Mesodermal cell (in vitro differentiated cells): ENCODE measurements around the gene CDH22.

Experiments used
- H3K27ac ChIP-seq: 2 replicates; pipeline ENCODE4 v1.7.0; 2013; ENCODE audit warnings: mild to moderate bottlenecking, low read depth, low read length, moderate library complexity; ENCODE audit not compliant: severe bottlenecking
- H3K36me3 ChIP-seq: 2 replicates; pipeline ENCODE4 v1.7.1; 2013; ENCODE audit warnings: mild to moderate bottlenecking, low read length, moderate library complexity; ENCODE audit not compliant: control insufficient read depth, insufficient read depth
- H3K4me1 ChIP-seq: one replicate; pipeline ENCODE4 v1.7.1; 2013; ENCODE audit warnings: mild to moderate bottlenecking, low read length; ENCODE audit not compliant: insufficient read depth, control insufficient read depth, poor library complexity, severe bottlenecking
- H3K4me3 ChIP-seq: 2 replicates; pipeline ENCODE4 v1.7.0; 2013; ENCODE audit warnings: low read length, control low read depth, mild to moderate bottlenecking; ENCODE audit not compliant: insufficient read depth, poor library complexity, severe bottlenecking; ENCODE audit errors: extremely low read depth
- H3K9me3 ChIP-seq: 2 replicates; pipeline ENCODE4 v1.7.1; 2013; ENCODE audit warnings: mild to moderate bottlenecking, low read length, moderate library complexity; ENCODE audit not compliant: control insufficient read depth
- WGBS, 2 experiments: methylation state at CpG; one replicate each; pipeline ENCODE4 v1.1.5; 2013; ENCODE audit warnings: missing lambda C conversion rate in 2 of 2; ENCODE audit not compliant: insufficient coverage in 2 of 2; 5-methylcytosine and 5-hydroxymethylcytosine counted together

The CDH22 gene

GRCh38 chr20:46255440-46256104, 52.7 kb downstream of the CDH22 start:
- WGBS, 2 experiments: 78 to 88% methylated on average over 6 to 8 of the region's 8 CpGs
- no peak overlapping the region for H3K27ac ChIP-seq
- no peaks in the 10 kb centered on the region for H3K9me3 ChIP-seq
- H3K36me3 ChIP-seq: no peaks in the 10 kb centered on the region
- no peaks in the 10 kb centered on the region for H3K4me1 ChIP-seq
- no peak overlapping the region for H3K4me3 ChIP-seq

- Histone ChIP-seq H3K4me3 (no peak overlapping the region), H3K9me3 (no peaks in the 10 kb centered on the region), H3K27ac (no peak overlapping the region), H3K36me3 (no peaks in the 10 kb centered on the region), H3K4me1 (no peaks in the 10 kb centered on the region)
- WGBS, 2 experiments: 22 to 27% methylated on average over 3 to 4 of the region's 8 CpGs
Measured at GRCh38 chr20:46253391-46253790, 54.9 kb downstream of the CDH22 start.

GRCh38 chr20:46252352-46253091, 55.8 kb downstream of the CDH22 start:
- Histone ChIP-seq H3K4me1 (no peaks in the 10 kb centered on the region), H3K36me3 (no peaks in the 10 kb centered on the region), H3K4me3 (no peak overlapping the region), H3K9me3 (no peaks in the 10 kb centered on the region), H3K27ac (no peak overlapping the region)
- 80 to 85% methylated on average over 3 to 7 of the region's 8 CpGs for WGBS, 2 experiments

DNA sequence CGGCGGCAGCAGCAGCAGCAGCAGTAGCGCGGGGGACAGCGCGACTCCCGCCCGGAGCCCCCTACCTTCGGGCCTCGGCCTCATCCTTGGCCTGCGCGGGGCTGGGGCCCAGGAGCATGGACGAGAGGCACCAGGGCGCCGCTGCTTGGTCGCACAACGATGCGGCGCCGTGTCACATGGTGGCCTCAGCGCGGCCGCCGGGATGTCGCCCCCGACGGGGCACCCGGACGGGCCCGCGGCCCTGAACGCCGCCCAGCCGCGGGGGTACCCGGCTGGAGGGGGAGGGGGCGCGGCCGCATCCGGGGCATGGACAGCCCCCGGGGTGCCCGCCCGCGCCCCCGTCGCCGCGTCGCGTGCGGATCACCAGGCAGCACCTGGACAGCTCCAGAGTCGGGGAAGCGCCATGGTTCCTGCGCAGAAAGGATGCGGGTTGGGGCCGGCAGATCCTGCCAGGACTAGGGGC, 57.1 kb downstream of the CDH22 start:
- Histone ChIP-seq H3K36me3 (no peaks in the 10 kb centered on the region), H3K9me3 (no peaks in the 10 kb centered on the region), H3K4me3 (no peak overlapping the region), H3K27ac (no peak overlapping the region), H3K4me1 (no peaks in the 10 kb centered on the region)
- 2 to 3% methylated on average over 31 to 46 of the region's 56 CpGs for WGBS, 2 experiments

GRCh38 chr20:46250772-46251171, 57.5 kb downstream of the CDH22 start:
- Histone ChIP-seq H3K36me3 (no peaks in the 10 kb centered on the region), H3K27ac (no peak overlapping the region), H3K4me3 (no peak overlapping the region), H3K9me3 (no peaks in the 10 kb centered on the region), H3K4me1 (no peaks in the 10 kb centered on the region)
- WGBS, 2 experiments: 5 to 22% methylated on average over 19 of the region's 19 CpGs

GRCh38 chr20:46249671-46250070, 58.6 kb downstream of the CDH22 start:
- no peaks in the 10 kb centered on the region for H3K36me3 ChIP-seq
- H3K27ac ChIP-seq: no peak overlapping the region
- 59 to 61% methylated on average over 3 of the region's 3 CpGs for WGBS, 2 experiments
- no peak overlapping the region for H3K4me3 ChIP-seq
- H3K4me1 ChIP-seq: no peaks in the 10 kb centered on the region
- no peaks in the 10 kb centered on the region for H3K9me3 ChIP-seq

- no peak overlapping the region for H3K4me3 ChIP-seq
- no peaks in the 10 kb centered on the region for H3K4me1 ChIP-seq
- H3K36me3 ChIP-seq: no peaks in the 10 kb centered on the region
- H3K9me3 ChIP-seq: no peaks in the 10 kb centered on the region
- no peak overlapping the region for H3K27ac ChIP-seq
- WGBS, 2 experiments: 69 to 81% methylated on average over 20 to 21 of the region's 23 CpGs
Measured at GRCh38 chr20:46246559-46246958, 61.7 kb downstream of the CDH22 start.

GRCh38 chr20:46243707-46244628, 64.3 kb downstream of the CDH22 start:
- no peak overlapping the region for H3K27ac ChIP-seq
- WGBS, 2 experiments: 69 to 71% methylated on average over 7 of the region's 9 CpGs
- no peak overlapping the region for H3K4me3 ChIP-seq
- no peaks in the 10 kb centered on the region for H3K4me1 ChIP-seq
- no peaks in the 10 kb centered on the region for H3K36me3 ChIP-seq
- no peaks in the 10 kb centered on the region for H3K9me3 ChIP-seq

DNA sequence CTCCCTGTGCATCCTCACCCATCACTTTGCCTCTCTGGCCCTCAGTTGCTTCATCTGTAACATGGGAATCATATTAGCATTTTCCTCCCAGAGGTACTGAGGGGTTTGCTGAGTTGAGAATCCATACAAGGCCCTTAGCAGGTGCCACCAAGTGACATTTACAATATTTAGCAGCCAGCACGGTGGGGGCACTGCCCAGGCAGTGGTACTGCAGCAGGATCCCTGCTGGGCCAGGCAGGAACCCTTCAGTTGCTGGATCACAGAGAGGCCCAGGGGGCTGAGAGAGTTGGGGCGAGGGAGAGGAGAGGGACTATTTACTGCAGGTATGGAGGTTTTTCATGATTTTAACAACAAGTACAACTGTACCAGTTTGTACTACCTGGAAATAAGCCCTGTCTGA, 65.9 kb downstream of the CDH22 start:
- 36 to 40% methylated on average over 1 of the region's 2 CpGs for WGBS, 2 experiments
- no peaks in the 10 kb centered on the region for H3K9me3 ChIP-seq
- H3K36me3 ChIP-seq: no peaks in the 10 kb centered on the region
- no peak overlapping the region for H3K27ac ChIP-seq
- no peak overlapping the region for H3K4me3 ChIP-seq
- no peaks in the 10 kb centered on the region for H3K4me1 ChIP-seq

- Histone ChIP-seq H3K4me1 (no peaks in the 10 kb centered on the region), H3K27ac (no peak overlapping the region), H3K4me3 (no peak overlapping the region), H3K36me3 (no peaks in the 10 kb centered on the region), H3K9me3 (no peaks in the 10 kb centered on the region)
- WGBS, 2 experiments: 92 to 96% methylated on average over 15 to 19 of the region's 22 CpGs
Measured at GRCh38 chr20:46240881-46241280, 67.4 kb downstream of the CDH22 start.
